Transverse colon (tissue), 4 donors: ENCODE data around the gene BLID. TPM values are rescaled to one million over a fixed set of nuclear protein-coding genes. Genes with fewer than 3 reads are reported as not detected.

Experiments used
- DNase-seq: peaks from one replicate; pipeline ENCODE4 v3.0.0-alpha.2; 2019
- H3K27ac ChIP-seq, 4 donors: fragments of 200-600 bp; sonication (generic); 2 replicates each; pipeline ENCODE4 v1.5.1; 2016 to 2018; ENCODE audit warnings: inconsistent platforms in 4 of 4
- H3K27me3 ChIP-seq: fragments of 200-600 bp; sonication (generic); 2 replicates; pipeline ENCODE4 v1.5.1; 2017; ENCODE audit warnings: inconsistent platforms
- H3K36me3 ChIP-seq, 4 donors: fragments of 200-600 bp; sonication (generic); 2 replicates each; pipeline ENCODE4 v1.5.1; 2017 to 2019; ENCODE audit warnings: inconsistent platforms in 4 of 4
- H3K4me1 ChIP-seq, 4 donors: fragments of 200-600 bp; sonication (generic); 2 replicates each; pipeline ENCODE4 v1.5.1; 2017 to 2020; ENCODE audit warnings: inconsistent platforms in 4 of 4
- H3K4me3 ChIP-seq, 4 donors: fragments of 200-600 bp; sonication (generic); 1 replicate in 1 of 4; 2 replicates in 3 of 4; pipeline versions ENCODE4 v1.5.1 to v1.6.1; 2017 to 2019; ENCODE audit warnings: inconsistent platforms in 4 of 4
- H3K9me3 ChIP-seq, 2 donors: fragments of 200-600 bp; sonication (generic); 2 replicates each; pipeline ENCODE4 v1.5.1; 2017 to 2019; ENCODE audit warnings: inconsistent platforms in 2 of 2
- EP300 ChIP-seq: sonication (generic); formaldehyde crosslinking; IDR thresholded peaks from one replicate; pipeline ENCODE4 v1.6.1; 2017; ENCODE audit warnings: antibody characterized with exemption, low read depth
- POLR2A ChIP-seq: fragments of 450-650 bp; IDR thresholded peaks from one replicate; pipeline ENCODE4 v1.6.1; 2016; ENCODE audit warnings: antibody characterized with exemption, mild to moderate bottlenecking, moderate library complexity
- POLR2AphosphoS5 ChIP-seq, 3 donors: sonication (generic); formaldehyde crosslinking; IDR thresholded peaks; one replicate each; pipeline ENCODE4 v1.6.1; 2016; ENCODE audit warnings: antibody characterized with exemption in 3 of 3
- WGBS, 2 donors: methylation state at CpG; one replicate each; pipeline ENCODE4 v1.1.5; 2018; ENCODE audit warnings: low coverage in 1 of 2; 5-methylcytosine and 5-hydroxymethylcytosine counted together
- in situ Hi-C, 4 donors: fragments of 200-750 bp; cut with MboI; loops; one replicate each; pipeline versions ENCODE4 v1.15.0 to v1.15.1; 2017; ENCODE audit warnings: low sequenced_read_pairs in 3 of 4, low pct_ligation_motif_present in 1 of 4, low pct_unique_long_range_greater_than_20kb in 1 of 4
- intact Hi-C: fragments of 100-400 bp; cut with DNase I; formaldehyde crosslinking; loops from one replicate; pipeline ENCODE4 v1.15.1; 2023; ENCODE audit warnings: low total_unique reads
- small RNA-seq, 4 donors: library from RNA; depleted of rRNA; stranded (forward); fragments of <200 nt; gene quantifications; one replicate each; pipeline ENCODE3, GENCODE V24; 2016
- total RNA-seq, 4 donors: library from RNA; depleted of rRNA; stranded (reverse); fragments of >200 nt; gene quantifications; one replicate each; pipeline ENCODE4 v1.1.0, GENCODE V29; 2016
- TF ChIP-seq, protein P1 (sequence below), 5 experiments: fragments of 200-600 bp in 3 of 5; fragments of 450-650 bp in 2 of 5; sonication (generic) in 3 of 5; IDR thresholded peaks; 1 replicate in 2 of 5; 2 replicates in 3 of 5; pipeline ENCODE4 v1.5.1; 2016 to 2017; ENCODE audit warnings: antibody characterized with exemption in 5 of 5, inconsistent platforms in 3 of 5, mild to moderate bottlenecking in 2 of 5, moderate library complexity in 1 of 5

Gene BLID
- total RNA-seq, 4 donors from 2014 or later, result not detected

- no peaks in the 10 kb centered on the region for H3K9me3 ChIP-seq
- H3K27ac ChIP-seq, result no peak overlapping the region
- H3K36me3 ChIP-seq, result no peaks in the 10 kb centered on the region
- TF ChIP-seq EP300 (no peak), POLR2AphosphoS5 (IDR thresholded peaks at IDR 0.05) (no peak), POLR2A (no peak)
- TF ChIP-seq, protein P1, sequence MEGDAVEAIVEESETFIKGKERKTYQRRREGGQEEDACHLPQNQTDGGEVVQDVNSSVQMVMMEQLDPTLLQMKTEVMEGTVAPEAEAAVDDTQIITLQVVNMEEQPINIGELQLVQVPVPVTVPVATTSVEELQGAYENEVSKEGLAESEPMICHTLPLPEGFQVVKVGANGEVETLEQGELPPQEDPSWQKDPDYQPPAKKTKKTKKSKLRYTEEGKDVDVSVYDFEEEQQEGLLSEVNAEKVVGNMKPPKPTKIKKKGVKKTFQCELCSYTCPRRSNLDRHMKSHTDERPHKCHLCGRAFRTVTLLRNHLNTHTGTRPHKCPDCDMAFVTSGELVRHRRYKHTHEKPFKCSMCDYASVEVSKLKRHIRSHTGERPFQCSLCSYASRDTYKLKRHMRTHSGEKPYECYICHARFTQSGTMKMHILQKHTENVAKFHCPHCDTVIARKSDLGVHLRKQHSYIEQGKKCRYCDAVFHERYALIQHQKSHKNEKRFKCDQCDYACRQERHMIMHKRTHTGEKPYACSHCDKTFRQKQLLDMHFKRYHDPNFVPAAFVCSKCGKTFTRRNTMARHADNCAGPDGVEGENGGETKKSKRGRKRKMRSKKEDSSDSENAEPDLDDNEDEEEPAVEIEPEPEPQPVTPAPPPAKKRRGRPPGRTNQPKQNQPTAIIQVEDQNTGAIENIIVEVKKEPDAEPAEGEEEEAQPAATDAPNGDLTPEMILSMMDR (IDR thresholded peaks at IDR 0.05), result no peak
- H3K4me3 ChIP-seq, result no peak overlapping the region
- in situ Hi-C loops (no loop called here), intact Hi-C loops (no loop called here)
- H3K4me1 ChIP-seq, result no peaks in the 10 kb centered on the region
- no peak for DNase-seq
- no peaks in the 10 kb centered on the region for H3K27me3 ChIP-seq
- 44 to 77% methylated on average over 2 to 3 of the region's 3 CpGs for WGBS, 2 donors
Observed at GRCh38 chr11:122068837-122069236, 47.2 kb downstream of the BLID start.

- no peak for TF ChIP-seq POLR2A
- no peak for TF ChIP-seq EP300
- TF ChIP-seq, protein P1 (IDR thresholded peaks at IDR 0.05), result no peak
- no peak for TF ChIP-seq POLR2AphosphoS5 (IDR thresholded peaks at IDR 0.05)
- Histone ChIP-seq H3K27me3 (no peaks in the 10 kb centered on the region), H3K36me3 (no peaks in the 10 kb centered on the region), H3K27ac (no peak overlapping the region), H3K4me1 (no peaks in the 10 kb centered on the region), H3K4me3 (no peak overlapping the region), H3K9me3 (no peaks in the 10 kb centered on the region)
- WGBS, 2 donors, result 28 to 33% methylated on average over 2 to 5 of the region's 5 CpGs
- DNase-seq, result no peak
- in situ Hi-C loops (no loop called here), intact Hi-C loops (no loop called here)
Observed at GRCh38 chr11:122068141-122068540, 47.9 kb downstream of the BLID start.

Small RNAs within 50 kb of the gene (small RNA-seq; reads per million reads assigned to genes)
- 262 to 1,467 (median 885) reads per million in 4 donors for gene MIR100
- gene MIR125B1, result 23.0 to 105 (median 72.1) reads per million in 4 donors
- gene MIRLET7A2, result 8.4 to 11.8 (median 10.6) reads per million in 4 donors
